Measurements from ENCODE around the gene DMPK.
"Not testable (repeated sequence)": the region's sequence is repeated elsewhere in the genome, so short reads cannot be mapped to it uniquely, and the experiment has no call there.

The DMPK gene

GRCh38 chr19:45768984-45769782 lies 13.1 kb downstream of the DMPK start, which contains the start of gene SIX5:
Gene SIX5 (minus strand): TSS chr19:45769252. CDS start chr19:45768844, 408 bp downstream.
- peak; percentile 95 for DNase-seq (ENCODE audit: low spot score)

- no peak for DNase-seq (ENCODE audit: low spot score)
Measured at GRCh38 chr19:45768655-45768983, 13.7 kb downstream of the DMPK start.

- DNase-seq (ENCODE audit: low spot score): no peak
Measured at GRCh38 chr19:45767881-45768654, 14.2 kb downstream of the DMPK start.

- DNase-seq (ENCODE audit: low spot score): no peak
Measured at GRCh38 chr19:45767410-45767880, 14.8 kb downstream of the DMPK start.

GRCh38 chr19:45766869-45767346 lies 15.4 kb downstream of the DMPK start:
- DNase-seq (ENCODE audit: low spot score): no peak

- no peak for DNase-seq (ENCODE audit: low spot score)
Measured at GRCh38 chr19:45766296-45766868, 15.9 kb downstream of the DMPK start.

GRCh38 chr19:45765702-45766295 lies 16.5 kb downstream of the DMPK start:
- DNase-seq (ENCODE audit: low spot score): no peak

GRCh38 chr19:45764945-45765701 lies 17.2 kb downstream of the DMPK start:
- DNase-seq (ENCODE audit: low spot score): no peak

GRCh38 chr19:45764475-45764874 lies 17.8 kb downstream of the DMPK start:
- DNase-seq (ENCODE audit: low spot score): no peak

- no peak for DNase-seq (ENCODE audit: low spot score)
Measured at GRCh38 chr19:45763691-45764294, 18.5 kb downstream of the DMPK start.

- no peak for DNase-seq (ENCODE audit: low spot score)
Measured at GRCh38 chr19:45762870-45763631, 19.2 kb downstream of the DMPK start.

- DNase-seq (ENCODE audit: low spot score): no peak
Measured at GRCh38 chr19:45761714-45762113, 20.6 kb downstream of the DMPK start.

- DNase-seq (ENCODE audit: low spot score): no peak
Measured at GRCh38 chr19:45758921-45759320, 23.4 kb downstream of the DMPK start.

GRCh38 chr19:45757695-45758094 lies 24.6 kb downstream of the DMPK start:
- no peak for DNase-seq (ENCODE audit: low spot score)

GRCh38 chr19:45754323-45754722 lies 28.0 kb downstream of the DMPK start:
- DNase-seq (ENCODE audit: low spot score): no peak

GRCh38 chr19:45753548-45753947 lies 28.7 kb downstream of the DMPK start:
- DNase-seq (ENCODE audit: low spot score): no peak

- DNase-seq (ENCODE audit: low spot score): no peak
Measured at GRCh38 chr19:45752639-45753038, 29.7 kb downstream of the DMPK start.

- not testable (repeated sequence) for DNase-seq (ENCODE audit: low spot score)
Measured at GRCh38 chr19:45751483-45751882, 30.8 kb downstream of the DMPK start.

GRCh38 chr19:45747513-45747912 lies 34.8 kb downstream of the DMPK start:
- DNase-seq (ENCODE audit: low spot score): no peak

- DNase-seq (ENCODE audit: low spot score): no peak
Measured at GRCh38 chr19:45746866-45747265, 35.4 kb downstream of the DMPK start.

Measured in globus pallidus (tissue), 1 donor.